HepG2 (cell line): ENCODE results near the gene GPS1. TPM values are rescaled to one million over a fixed set of nuclear protein-coding genes. Genes with fewer than 3 reads are reported as not detected.

Source experiments
- ATAC-seq: fragments of 200-7000 bp; cut with Tn5 transposase; 3 replicates; pipeline ENCODE4 v1.9.1; 2020; ENCODE audit warnings: mild to moderate bottlenecking, moderate library complexity
- BruUV-seq: library from RNA; stranded (reverse); fragments of 400-500 nt; replicated peaks from 2 replicates; lab custom pipeline; 2021; lab: Mats Ljungman, UMichigan
- CTCF ChIA-PET: fragments of 300-600 bp; formaldehyde crosslinking; extraction: SDS; loops from one replicate; lab custom pipeline; 2021; ENCODE audit warnings: low total read pairs, inconsistent platforms, low intra/inter-chr PET ratio; lab: Yijun Ruan, JAX
- POLR2A ChIA-PET: fragments of 350-600 bp; sonication (Branson Sonifier 250); formaldehyde crosslinking; loops from one replicate; lab custom pipeline; 2020; ENCODE audit warnings: antibody characterized with exemption, inconsistent platforms; lab: Yijun Ruan, JAX
- DNase-seq: peaks from one replicate; pipeline ENCODE4 v3.0.0-alpha.2; 2015; ENCODE audit warnings: low spot score
- FAIRE-seq: peaks from 3 replicates; lab custom pipeline; 2011; peaks lifted over from hg19 to GRCh38; lab: Jason Lieb, UNC
- H2AFZ ChIP-seq: one replicate; pipeline ENCODE4 v1.6.1; 2011; ENCODE audit warnings: low read length, inconsistent platforms
- H3K27ac ChIP-seq: fragments of 300-600 bp; 3 replicates; pipeline ENCODE4 v1.8.0; 2011; ENCODE audit warnings: mixed run types, mild to moderate bottlenecking, mixed read lengths, low read length, inconsistent platforms; ENCODE audit not compliant: insufficient read depth; ENCODE audit errors: extremely low read length
- H3K27me3 ChIP-seq, 2 experiments: fragments of 200-600 bp in 1 of 2; 2 replicates in 1 of 2; 3 replicates in 1 of 2; pipeline versions ENCODE4 v1.6.0 to v1.8.0; 2011; ENCODE audit warnings: low read length in 2 of 2, mild to moderate bottlenecking in 2 of 2, moderate library complexity in 2 of 2, inconsistent platforms in 1 of 2; ENCODE audit not compliant: insufficient read depth in 2 of 2, control insufficient read depth in 1 of 2
- H3K36me3 ChIP-seq, 2 experiments: fragments of 200-600 bp in 1 of 2; replicated peaks in 1 of 2; 2 replicates in 1 of 2; 3 replicates in 1 of 2; pipeline versions ENCODE4 v1.5.1 to v1.8.0; 2011; ENCODE audit warnings: low read length in 2 of 2, inconsistent platforms in 1 of 2; ENCODE audit not compliant: insufficient read depth in 2 of 2, control insufficient read depth in 1 of 2
- H3K4me1 ChIP-seq: 2 replicates; pipeline ENCODE4 v1.5.1; 2012; ENCODE audit warnings: low read length, inconsistent platforms; ENCODE audit not compliant: insufficient read depth
- H3K4me2 ChIP-seq: 2 replicates; pipeline ENCODE4 v1.6.0; 2011; ENCODE audit warnings: low read depth, low read length, inconsistent platforms
- H3K4me3 ChIP-seq, 3 experiments: fragments of 200-600 bp in 1 of 3; sonication (generic), shearing (Covaris generic) in 1 of 3; replicated peaks in 1 of 3; 2 replicates each; pipeline ENCODE4 v1.5.1; 2011 to 2016; ENCODE audit warnings: low read length in 3 of 3, inconsistent platforms in 2 of 3, low read depth in 2 of 3, mild to moderate bottlenecking in 2 of 3, control low read depth in 1 of 3, mixed read lengths in 1 of 3; ENCODE audit not compliant: insufficient read depth in 1 of 3
- H3K79me2 ChIP-seq: one replicate; pipeline ENCODE4 v1.6.1; 2011; ENCODE audit warnings: low read length, inconsistent platforms; ENCODE audit not compliant: insufficient read depth
- H3K9ac ChIP-seq: 2 replicates; pipeline ENCODE4 v1.6.0; 2011; ENCODE audit warnings: mild to moderate bottlenecking, low read depth, low read length, inconsistent platforms; ENCODE audit not compliant: insufficient read depth
- H3K9me3 ChIP-seq: 2 replicates; pipeline ENCODE4 v1.5.1; 2012; ENCODE audit warnings: mild to moderate bottlenecking, low read length
- H4K20me1 ChIP-seq: 2 replicates; pipeline ENCODE4 v1.6.0; 2011; ENCODE audit warnings: inconsistent platforms, mild to moderate bottlenecking, low read length, moderate library complexity; ENCODE audit not compliant: insufficient read depth
- ATF2 ChIP-seq: sonication (generic); formaldehyde crosslinking; IDR thresholded peaks from 2 replicates; pipeline ENCODE4 v1.4.0; 2020; ENCODE audit warnings: missing genetic modification reagents
- CHCHD3 ChIP-seq: sonication (generic); formaldehyde crosslinking; IDR thresholded peaks from 2 replicates; pipeline ENCODE4 v1.8.0; 2022; ENCODE audit warnings: mild to moderate bottlenecking, missing genetic modification reagents, moderate library complexity
- FOXC1 ChIP-seq: sonication (generic); formaldehyde crosslinking; IDR thresholded peaks from 2 replicates; pipeline ENCODE4 v1.8.0; 2022; ENCODE audit warnings: mild to moderate bottlenecking, missing genetic modification reagents, borderline replicate concordance
- HNRNPUL1 ChIP-seq: fragments of 200-400 bp; formaldehyde crosslinking; IDR thresholded peaks from 2 replicates; pipeline ENCODE4 v1.6.1; 2017; ENCODE audit warnings: low read depth, mild to moderate bottlenecking, low read length, moderate library complexity
- KDM5A ChIP-seq: fragments of 200-600 bp; sonication (generic); IDR thresholded peaks from 2 replicates; pipeline ENCODE4 v1.7.0; 2018; ENCODE audit warnings: antibody characterized with exemption, mild to moderate bottlenecking, low read length, borderline replicate concordance
- MAFG ChIP-seq: sonication (generic); formaldehyde crosslinking; IDR thresholded peaks from 2 replicates; pipeline ENCODE4 v1.5.1; 2020; ENCODE audit warnings: mild to moderate bottlenecking, missing genetic modification reagents
- MED1 ChIP-seq: sonication (generic); formaldehyde crosslinking; IDR thresholded peaks from 2 replicates; pipeline ENCODE4 v1.4.0; 2020; ENCODE audit warnings: missing genetic modification reagents
- MEIS1 ChIP-seq: sonication (generic); formaldehyde crosslinking; IDR thresholded peaks from 2 replicates; pipeline ENCODE4 v1.9.0; 2021; ENCODE audit warnings: mild to moderate bottlenecking, missing genetic modification reagents, moderate library complexity, borderline replicate concordance
- MXD1 ChIP-seq: sonication (generic); formaldehyde crosslinking; IDR thresholded peaks from 2 replicates; pipeline ENCODE4 v1.4.0; 2020; ENCODE audit warnings: mild to moderate bottlenecking, missing genetic modification reagents
- REPIN1 ChIP-seq: sonication (generic); formaldehyde crosslinking; IDR thresholded peaks from 2 replicates; pipeline ENCODE4 v1.8.0; 2022; ENCODE audit warnings: missing genetic modification reagents, low read depth, mild to moderate bottlenecking, borderline replicate concordance
- YEATS2 ChIP-seq: sonication (generic); formaldehyde crosslinking; IDR thresholded peaks from 2 replicates; pipeline ENCODE4 v1.4.0; 2020; ENCODE audit warnings: missing genetic modification reagents, borderline replicate concordance
- ZKSCAN5 ChIP-seq: sonication (generic); formaldehyde crosslinking; IDR thresholded peaks from 2 replicates; pipeline ENCODE4 v1.5.1; 2020; ENCODE audit warnings: mild to moderate bottlenecking, missing genetic modification reagents
- ZNF138 ChIP-seq: sonication (generic); formaldehyde crosslinking; IDR thresholded peaks from 2 replicates; pipeline ENCODE4 v1.5.0; 2020; ENCODE audit warnings: mild to moderate bottlenecking, low read depth, missing genetic modification reagents
- ZNF24 ChIP-seq: fragments of 450-650 bp; IDR thresholded peaks from 2 replicates; pipeline ENCODE4 v1.6.1; 2017; ENCODE audit warnings: antibody characterized with exemption, mild to moderate bottlenecking
- ZNF335 ChIP-seq: sonication (generic); formaldehyde crosslinking; IDR thresholded peaks from 2 replicates; pipeline ENCODE4 v1.4.0; 2020; ENCODE audit warnings: missing genetic modification reagents
- ZNF501 ChIP-seq: sonication (generic); formaldehyde crosslinking; IDR thresholded peaks from 2 replicates; pipeline ENCODE4 v1.5.1; 2020; ENCODE audit warnings: mild to moderate bottlenecking, moderate library complexity, missing genetic modification reagents
- ZNF776 ChIP-seq: sonication (generic); formaldehyde crosslinking; IDR thresholded peaks from 2 replicates; pipeline ENCODE4 v1.4.0; 2020; ENCODE audit warnings: mild to moderate bottlenecking, missing genetic modification reagents
- WGBS: methylation state at CpG from one replicate; pipeline ENCODE4 v1.1.6; 2017; ENCODE audit warnings: low lambda C conversion rate; 5-methylcytosine and 5-hydroxymethylcytosine counted together
- in situ Hi-C: cut with HindIII; loops from 2 replicates; pipeline ENCODE4 v1.10.0; 2017; ENCODE audit warnings: low pct_unique_long_range_greater_than_20kb; ENCODE audit not compliant: extremely low pct_ligation_motif_present
- intact Hi-C: fragments of 100-400 bp; cut with micrococcal nuclease; formaldehyde crosslinking; loops from one replicate; pipeline ENCODE4 v1.10.0; 2022; ENCODE audit not compliant: unreplicated experiment
- polyA plus RNA-seq, 8 experiments: library from polyadenylated mRNA; depleted of rRNA in 3 of 8; stranded (reverse) in 7 of 8; unstranded in 1 of 8; fragments of >200 nt; fragmentation: Illumina TruSeq in 4 of 8; extraction: Trizol in 4 of 8; gene quantifications; 2 replicates each; pipeline versions ENCODE4 v1.2.1 to v1.2.3, GENCODE V29; 2011 to 2016; ENCODE audit warnings: low read depth in 4 of 8, missing spikeins in 1 of 8, mixed read lengths in 1 of 8; ENCODE audit not compliant: insufficient read depth in 1 of 8
- total RNA-seq, 5 experiments: library from RNA; depleted of rRNA; stranded (reverse); fragments of >200 nt; fragmentation: Illumina TruSeq; extraction: Trizol; gene quantifications; 2 replicates each; pipeline ENCODE4 v1.2.3, GENCODE V29; 2016; ENCODE audit warnings: low read depth in 1 of 5
- TF ChIP-seq, protein P1 (sequence below): sonication (generic); formaldehyde crosslinking; IDR thresholded peaks from 2 replicates; pipeline ENCODE4 v1.5.1; 2020; ENCODE audit warnings: mild to moderate bottlenecking, moderate library complexity, missing genetic modification reagents
- TF ChIP-seq, protein P2 (sequence below): sonication (generic); formaldehyde crosslinking; IDR thresholded peaks from 2 replicates; pipeline ENCODE4 v1.5.1; 2020; ENCODE audit warnings: missing genetic modification reagents, mild to moderate bottlenecking, borderline replicate concordance

The GPS1 gene
- total and polyA plus RNA-seq, 2 of the 13 experiments (the other 11 are each of a cell fraction or from before 2014, with no cell fraction given), result 124 to 128 TPM

DNA sequence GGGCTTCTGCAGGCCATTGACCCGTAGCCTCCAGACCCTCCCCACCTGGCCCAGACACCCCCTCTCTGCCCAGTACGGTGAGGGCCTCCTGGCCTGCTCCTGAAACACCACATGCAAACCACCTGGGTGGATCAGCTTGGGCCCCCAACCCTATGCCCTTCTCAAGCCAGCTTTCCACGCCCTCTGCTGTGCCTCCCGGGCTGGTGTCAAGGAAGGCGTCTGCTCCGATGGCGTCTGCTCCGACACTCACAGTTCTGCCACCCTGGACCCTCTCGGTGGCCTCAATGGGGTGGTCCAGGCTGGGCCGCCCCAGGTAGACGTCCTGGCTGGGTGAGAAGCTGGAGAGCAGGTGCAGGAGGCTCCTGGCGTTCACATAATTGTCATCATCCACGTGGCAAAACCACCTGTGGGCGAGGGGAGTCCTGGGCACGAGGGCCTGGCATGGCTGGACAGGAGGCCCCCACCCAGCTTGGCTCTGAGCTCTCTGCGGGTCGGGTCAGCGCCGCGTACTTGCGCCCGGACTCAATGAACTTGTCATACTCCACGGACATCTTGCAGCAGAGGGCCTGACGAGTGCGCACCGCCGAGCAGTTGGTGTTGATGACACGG lies 1.4 kb upstream of the GPS1 start:
- Histone ChIP-seq H3K36me3 (peaks cover 14 to 42% of the 10 kb centered on the region in 2 experiments), H3K4me2 (peak overlapping the region; percentile 100), H3K27ac (peak overlapping the region; percentile 71), H3K4me1 (peaks cover 41% of the 10 kb centered on the region), H3K9me3 (no peaks in the 10 kb centered on the region), H3K4me3 (peak overlapping the region; percentile 76 to 99 (median 95)), H4K20me1 (no peaks in the 10 kb centered on the region; the same call in 1 of the 2 replicates), H2AFZ (no peak overlapping the region), H3K27me3 (no peaks in the 10 kb centered on the region; a peak in 2 of 5 replicates), H3K9ac (peak overlapping the region; percentile 88), H3K79me2 (peaks cover 37% of the 10 kb centered on the region)
- WGBS, result 87% methylated on average over 17 of the region's 28 CpGs
- TSS peak; percentile 44 for BruUV-seq
- ChIA-PET CTCF (no interaction called here), POLR2A (interaction anchor here (1.0 to 3.4 kb wide), 5 partner anchors 9 to 180 kb away, joined by 3 to 33 read pairs (median 6); partner anchors contain the start of genes CENPX, DCXR, DUS1L and LRRC45)
- in situ Hi-C loops (no loop called here), intact Hi-C loops (loop anchor here (5.0 kb wide), 1 partner anchor 47 kb away; the partner anchor contains the start of gene FASN)
- FAIRE-seq, result no peak
- ATAC-seq, result no peak
- DNase-seq, result no peak
- TF ChIP-seq ZNF501 (CRISPR knock-in tag) (peak; percentile 56; the same call in 1 of the 2 replicates), ZNF776 (CRISPR knock-in tag) (0 out of 2 replicates have a peak, but pooled peaks have one; percentile 27), MEIS1 (CRISPR knock-in tag) (0 out of 2 replicates have a peak, but pooled peaks have one; percentile 21), ATF2 (no peak), MAFG (CRISPR knock-in tag) (no peak), HNRNPUL1 (no peak), YEATS2 (CRISPR knock-in tag) (no peak), MXD1 (peak; percentile 6; the same call in 1 of the 2 replicates), REPIN1 (CRISPR knock-in tag) (no peak), FOXC1 (CRISPR knock-in tag) (0 out of 2 replicates have a peak, but pooled peaks have one; percentile 31), CHCHD3 (CRISPR knock-in tag) (0 out of 2 replicates have a peak, but pooled peaks have one; percentile 86), ZNF24 (no peak), MED1 (CRISPR knock-in tag) (no peak), ZNF138 (CRISPR knock-in tag) (no peak), ZKSCAN5 (CRISPR knock-in tag) (0 out of 2 replicates have a peak, but pooled peaks have one; percentile 45), ZNF335 (CRISPR knock-in tag) (0 out of 2 replicates have a peak, but pooled peaks have one; percentile 8), KDM5A (no peak)
- TF ChIP-seq, protein P1, sequence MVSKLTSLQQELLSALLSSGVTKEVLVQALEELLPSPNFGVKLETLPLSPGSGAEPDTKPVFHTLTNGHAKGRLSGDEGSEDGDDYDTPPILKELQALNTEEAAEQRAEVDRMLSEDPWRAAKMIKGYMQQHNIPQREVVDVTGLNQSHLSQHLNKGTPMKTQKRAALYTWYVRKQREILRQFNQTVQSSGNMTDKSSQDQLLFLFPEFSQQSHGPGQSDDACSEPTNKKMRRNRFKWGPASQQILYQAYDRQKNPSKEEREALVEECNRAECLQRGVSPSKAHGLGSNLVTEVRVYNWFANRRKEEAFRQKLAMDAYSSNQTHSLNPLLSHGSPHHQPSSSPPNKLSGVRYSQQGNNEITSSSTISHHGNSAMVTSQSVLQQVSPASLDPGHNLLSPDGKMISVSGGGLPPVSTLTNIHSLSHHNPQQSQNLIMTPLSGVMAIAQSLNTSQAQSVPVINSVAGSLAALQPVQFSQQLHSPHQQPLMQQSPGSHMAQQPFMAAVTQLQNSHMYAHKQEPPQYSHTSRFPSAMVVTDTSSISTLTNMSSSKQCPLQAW (CRISPR knock-in tag), result peak; percentile 67
- TF ChIP-seq, protein P2, sequence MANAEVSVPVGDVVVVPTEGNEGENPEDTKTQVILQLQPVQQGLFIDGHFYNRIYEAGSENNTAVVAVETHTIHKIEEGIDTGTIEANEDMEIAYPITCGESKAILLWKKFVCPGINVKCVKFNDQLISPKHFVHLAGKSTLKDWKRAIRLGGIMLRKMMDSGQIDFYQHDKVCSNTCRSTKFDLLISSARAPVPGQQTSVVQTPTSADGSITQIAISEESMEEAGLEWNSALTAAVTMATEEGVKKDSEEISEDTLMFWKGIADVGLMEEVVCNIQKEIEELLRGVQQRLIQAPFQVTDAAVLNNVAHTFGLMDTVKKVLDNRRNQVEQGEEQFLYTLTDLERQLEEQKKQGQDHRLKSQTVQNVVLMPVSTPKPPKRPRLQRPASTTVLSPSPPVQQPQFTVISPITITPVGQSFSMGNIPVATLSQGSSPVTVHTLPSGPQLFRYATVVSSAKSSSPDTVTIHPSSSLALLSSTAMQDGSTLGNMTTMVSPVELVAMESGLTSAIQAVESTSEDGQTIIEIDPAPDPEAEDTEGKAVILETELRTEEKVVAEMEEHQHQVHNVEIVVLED (CRISPR knock-in tag), result 0 out of 2 replicates have a peak, but pooled peaks have one; percentile 18
